PC-9 (cell line): ENCODE measurements around the gene ACTN1. TPM values are rescaled to one million over a fixed set of nuclear protein-coding genes. Genes with fewer than 3 reads are reported as not detected.

ENCODE experiments used
- BruUV-seq: library from RNA; stranded (reverse); fragments of 400-500 nt; replicated peaks from 2 replicates; lab custom pipeline; 2021; lab: Mats Ljungman, UMichigan
- CTCF ChIA-PET: fragments of 300-600 bp; sonication (Branson Sonifier 250); formaldehyde crosslinking; loops from one replicate; lab custom pipeline; 2022; ENCODE audit warnings: antibody characterized with exemption; lab: Charles Lee
- POLR2A ChIA-PET: fragments of 300-600 bp; sonication (Branson Sonifier 250); formaldehyde crosslinking; loops from one replicate; lab custom pipeline; 2022; ENCODE audit warnings: antibody characterized with exemption; ENCODE audit not compliant: unreplicated experiment; lab: Charles Lee
- DNase-seq, 2 experiments: peaks; one replicate each; pipeline versions ENCODE4 v3.0.0 to v3.0.0-alpha.2; 2015 to 2022; ENCODE audit warnings: mixed read lengths in 1 of 2
- H2AFZ ChIP-seq: fragments of 200-600 bp; sonication (generic); 2 replicates; pipeline ENCODE4 v1.8.1; 2017; ENCODE audit warnings: antibody characterized with exemption
- H3F3A ChIP-seq: fragments of 200-600 bp; sonication (generic); 2 replicates; pipeline ENCODE4 v1.8.1; 2017; ENCODE audit warnings: antibody characterized with exemption, mild to moderate bottlenecking, low read depth; ENCODE audit not compliant: insufficient read depth
- H3K27ac ChIP-seq: fragments of 200-600 bp; sonication (generic); 2 replicates; pipeline ENCODE4 v1.6.1; 2016; ENCODE audit warnings: mixed run types
- H3K27me3 ChIP-seq: fragments of 200-600 bp; sonication (generic); 2 replicates; pipeline ENCODE4 v1.6.1; 2016; ENCODE audit warnings: low read depth, mixed run types; ENCODE audit not compliant: insufficient read depth
- H3K36me3 ChIP-seq: fragments of 200-600 bp; sonication (generic); 2 replicates; pipeline ENCODE4 v1.6.1; 2016; ENCODE audit warnings: low read depth, mixed run types
- H3K4me1 ChIP-seq: fragments of 200-600 bp; sonication (generic); replicated peaks from 2 replicates; pipeline ENCODE4 v1.6.1; 2016; ENCODE audit warnings: mixed run types; ENCODE audit not compliant: insufficient read depth
- H3K4me2 ChIP-seq: fragments of 200-600 bp; sonication (generic); 2 replicates; pipeline ENCODE4 v1.6.1; 2017; ENCODE audit warnings: mixed run types
- H3K4me3 ChIP-seq: fragments of 200-600 bp; sonication (generic); 2 replicates; pipeline ENCODE4 v1.6.1; 2016; ENCODE audit warnings: mixed run types
- H3K79me2 ChIP-seq: fragments of 200-600 bp; sonication (generic); 2 replicates; pipeline ENCODE4 v1.6.1; 2017; ENCODE audit warnings: low read depth, mixed run types
- H3K9me2 ChIP-seq: fragments of 200-600 bp; sonication (generic); 2 replicates; pipeline ENCODE4 v1.8.1; 2017; ENCODE audit warnings: mild to moderate bottlenecking; ENCODE audit not compliant: insufficient read depth
- H3K9me3 ChIP-seq: fragments of 200-600 bp; sonication (generic); 2 replicates; pipeline ENCODE4 v1.8.1; 2016; ENCODE audit warnings: low read depth; ENCODE audit not compliant: insufficient read depth
- H4K20me1 ChIP-seq: fragments of 200-600 bp; sonication (generic); 2 replicates; pipeline ENCODE4 v1.8.1; 2017; ENCODE audit not compliant: insufficient read depth
- EZH2 ChIP-seq: fragments of 200-600 bp; sonication (generic); IDR thresholded peaks from 2 replicates; pipeline ENCODE4 v1.8.0; 2017; ENCODE audit warnings: antibody characterized with exemption, low read depth
- intact Hi-C: fragments of 100-400 bp; cut with micrococcal nuclease; formaldehyde crosslinking; loops from one replicate; pipeline ENCODE4 v1.10.0; 2022; ENCODE audit not compliant: unreplicated experiment
- total RNA-seq: library from RNA; stranded (reverse); gene quantifications from 2 replicates; pipeline ENCODE4 v1.2.3, GENCODE V29; 2021
- TF ChIP-seq, protein P1 (sequence below): fragments of 200-600 bp; sonication (generic); conservative IDR thresholded peaks from 2 replicates; pipeline ENCODE4 v1.6.1; 2017; ENCODE audit warnings: mixed run types, antibody characterized with exemption, mild to moderate bottlenecking, moderate library complexity

Gene ACTN1
- total RNA-seq, 1 experiment from 2014 or later: 314 TPM

DNA sequence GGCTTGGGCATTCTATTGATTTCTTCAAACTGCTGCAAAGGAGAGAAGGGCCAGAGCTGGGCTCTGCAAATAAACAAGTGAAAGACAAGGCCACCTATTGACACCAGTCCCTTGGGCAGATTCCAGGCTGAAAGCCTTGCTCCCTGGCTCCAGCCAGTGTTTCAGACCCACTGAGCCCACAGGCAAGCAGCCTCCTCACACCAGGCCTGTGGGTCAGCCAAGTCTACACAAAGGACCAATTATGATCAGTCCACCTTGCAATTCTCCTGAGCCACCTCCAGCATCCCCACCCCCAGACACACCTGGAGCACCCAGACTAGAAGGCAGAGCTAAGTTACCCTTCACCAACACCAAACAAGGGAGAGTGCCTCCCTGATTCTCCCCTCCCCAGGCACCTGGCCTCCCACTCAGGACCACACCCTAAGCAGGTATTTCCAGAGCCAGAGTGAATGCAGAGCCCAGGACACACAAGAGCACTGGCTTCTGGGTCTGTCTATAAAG lies 13.8 kb downstream of the ACTN1 start:
- POLR2A ChIA-PET: interaction anchor here (0.5 to 1.0 kb wide), 7 partner anchors 13 to 1723 kb away, joined by 3 to 7 read pairs (median 6); no protein-coding TSS in a partner anchor
- Histone ChIP-seq H3K9me3 (no peaks in the 10 kb centered on the region), H3K79me2 (peaks cover 100% of the 10 kb centered on the region), H3K4me2 (peak overlapping the region; percentile 35), H3K4me3 (no peak overlapping the region), H3K4me1 (peaks cover 43% of the 10 kb centered on the region), H2AFZ (no peak overlapping the region), H3K9me2 (no peaks in the 10 kb centered on the region), H3K27me3 (no peaks in the 10 kb centered on the region), H3F3A (peaks cover 40% of the 10 kb centered on the region; the same call in 1 of the 2 replicates), H3K27ac (0 out of 2 replicates have a peak overlapping the region, but pooled peaks have one; percentile 18), H4K20me1 (peaks cover 100% of the 10 kb centered on the region), H3K36me3 (peaks cover 24% of the 10 kb centered on the region)
- intact Hi-C loops: loop anchor here (1.0 kb wide), 2 partner anchors 12 to 23 kb away; no protein-coding TSS in a partner anchor
- CTCF ChIA-PET: no interaction called here
- peak; percentile 50 to 75 for DNase-seq
- TF ChIP-seq, protein P1, sequence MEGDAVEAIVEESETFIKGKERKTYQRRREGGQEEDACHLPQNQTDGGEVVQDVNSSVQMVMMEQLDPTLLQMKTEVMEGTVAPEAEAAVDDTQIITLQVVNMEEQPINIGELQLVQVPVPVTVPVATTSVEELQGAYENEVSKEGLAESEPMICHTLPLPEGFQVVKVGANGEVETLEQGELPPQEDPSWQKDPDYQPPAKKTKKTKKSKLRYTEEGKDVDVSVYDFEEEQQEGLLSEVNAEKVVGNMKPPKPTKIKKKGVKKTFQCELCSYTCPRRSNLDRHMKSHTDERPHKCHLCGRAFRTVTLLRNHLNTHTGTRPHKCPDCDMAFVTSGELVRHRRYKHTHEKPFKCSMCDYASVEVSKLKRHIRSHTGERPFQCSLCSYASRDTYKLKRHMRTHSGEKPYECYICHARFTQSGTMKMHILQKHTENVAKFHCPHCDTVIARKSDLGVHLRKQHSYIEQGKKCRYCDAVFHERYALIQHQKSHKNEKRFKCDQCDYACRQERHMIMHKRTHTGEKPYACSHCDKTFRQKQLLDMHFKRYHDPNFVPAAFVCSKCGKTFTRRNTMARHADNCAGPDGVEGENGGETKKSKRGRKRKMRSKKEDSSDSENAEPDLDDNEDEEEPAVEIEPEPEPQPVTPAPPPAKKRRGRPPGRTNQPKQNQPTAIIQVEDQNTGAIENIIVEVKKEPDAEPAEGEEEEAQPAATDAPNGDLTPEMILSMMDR: no peak
- TF ChIP-seq EZH2: no peak
- no TSS peak for BruUV-seq

GRCh38 chr14:68964300-68965093 lies 14.6 kb downstream of the ACTN1 start:
- Histone ChIP-seq H3K4me2 (no peak overlapping the region), H3K9me3 (no peaks in the 10 kb centered on the region), H3K27ac (no peak overlapping the region), H3K36me3 (peaks cover 24% of the 10 kb centered on the region), H3K27me3 (no peaks in the 10 kb centered on the region), H3K4me3 (no peak overlapping the region), H3K4me1 (peaks cover 43% of the 10 kb centered on the region), H3F3A (peaks cover 38% of the 10 kb centered on the region; the same call in 1 of the 2 replicates), H2AFZ (no peak overlapping the region), H3K79me2 (peaks cover 100% of the 10 kb centered on the region), H3K9me2 (no peaks in the 10 kb centered on the region), H4K20me1 (peaks cover 100% of the 10 kb centered on the region)
- intact Hi-C loops: loop anchor here (1.0 kb wide), 2 partner anchors 13 to 22 kb away; no protein-coding TSS in a partner anchor
- no peak for DNase-seq
- POLR2A ChIA-PET: interaction anchor here (0.5 to 1.0 kb wide), 5 partner anchors 13 to 1722 kb away, joined by 5 to 7 read pairs (median 6); no protein-coding TSS in a partner anchor
- CTCF ChIA-PET: no interaction called here
- TF ChIP-seq EZH2: no peak
- TF ChIP-seq, protein P1: no peak
- no TSS peak for BruUV-seq

DNA sequence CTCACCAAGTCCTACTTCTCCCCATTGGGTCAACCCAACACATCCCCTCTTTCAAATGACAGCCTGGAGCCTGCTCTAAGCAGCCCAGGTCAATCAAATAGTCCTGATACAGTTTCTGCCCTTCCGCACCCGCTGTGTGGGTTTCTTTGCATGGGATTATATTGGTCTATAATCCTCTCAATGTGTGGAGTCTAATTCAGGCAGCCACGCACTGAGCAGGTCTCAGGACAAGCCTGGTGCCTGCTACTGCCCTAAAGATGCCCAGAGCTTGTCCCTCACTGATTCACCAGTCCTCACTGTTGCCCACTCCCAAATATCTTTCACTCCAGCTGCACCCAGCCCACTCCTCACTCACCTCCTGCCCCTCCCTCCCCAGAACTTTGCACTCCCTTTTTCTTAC lies 16.4 kb downstream of the ACTN1 start:
- H3K27me3 ChIP-seq: no peaks in the 10 kb centered on the region
- peaks cover 99% of the 10 kb centered on the region for H4K20me1 ChIP-seq
- DNase-seq: no peak
- peaks cover 100% of the 10 kb centered on the region for H3K79me2 ChIP-seq
- intact Hi-C loops: no loop called here
- no TSS peak for BruUV-seq
- no peaks in the 10 kb centered on the region for H3K9me3 ChIP-seq
- H3K4me1 ChIP-seq: peaks cover 42% of the 10 kb centered on the region
- CTCF ChIA-PET: interaction anchor here (0.6 kb wide), 1 partner anchor 38 kb away, joined by 3 read pairs; no protein-coding TSS in a partner anchor
- no peaks in the 10 kb centered on the region for H3K9me2 ChIP-seq
- H2AFZ ChIP-seq: no peak overlapping the region
- H3K4me2 ChIP-seq: no peak overlapping the region
- peaks cover 36% of the 10 kb centered on the region for H3K36me3 ChIP-seq
- no peak overlapping the region for H3K27ac ChIP-seq
- H3F3A ChIP-seq: peaks cover 36% of the 10 kb centered on the region; the same call in 1 of the 2 replicates
- no peak overlapping the region for H3K4me3 ChIP-seq
- POLR2A ChIA-PET: interaction anchor here (0.6 kb wide), 1 partner anchor 15 kb away, joined by 3 read pairs; no protein-coding TSS in a partner anchor
- TF ChIP-seq EZH2: no peak
